Adrenal gland (tissue), 12 donors: ENCODE results near the gene BCAS2. TPM values are rescaled to one million over a fixed set of nuclear protein-coding genes. Genes with fewer than 3 reads are reported as not detected.

Experiments
- DNase-seq, 7 donors: peaks; one replicate each; pipeline ENCODE4 v3.0.0-alpha.2; 2019 to 2020
- H3K27ac ChIP-seq, 5 donors: fragments of 200-600 bp; sonication (generic) in 4 of 5; 1 replicate in 3 of 5; 2 replicates in 2 of 5; pipeline versions ENCODE4 v1.5.1 to v1.8.0; 2016 to 2020; ENCODE audit warnings: mild to moderate bottlenecking in 1 of 5
- H3K27me3 ChIP-seq: fragments of 200-600 bp; 2 replicates; pipeline ENCODE4 v1.8.0; 2021
- H3K36me3 ChIP-seq, 2 donors: fragments of 200-600 bp; replicated peaks in 1 of 2; 1 replicate in 1 of 2; 2 replicates in 1 of 2; pipeline versions ENCODE4 v1.5.1 to v1.8.0; 2018 to 2022
- H3K4me1 ChIP-seq, 2 donors: fragments of 200-600 bp; replicated peaks in 1 of 2; 1 replicate in 1 of 2; 2 replicates in 1 of 2; pipeline versions ENCODE4 v1.5.1 to v1.8.0; 2018 to 2021
- H3K4me3 ChIP-seq, 4 donors: fragments of 200-600 bp; sonication (generic) in 3 of 4; one replicate each; pipeline ENCODE4 v1.5.1; 2016 to 2018
- H3K9me3 ChIP-seq, 3 donors: fragments of 200-600 bp; sonication (generic) in 1 of 3; replicated peaks in 1 of 3; 1 replicate in 2 of 3; 2 replicates in 1 of 3; pipeline versions ENCODE4 v1.5.1 to v1.8.0; 2016 to 2021
- CTCF ChIP-seq, 6 experiments: fragments of 450-650 bp in 4 of 6; fragments of 200-600 bp in 2 of 6; sonication (generic) in 1 of 6; IDR thresholded peaks; 1 replicate in 5 of 6; 2 replicates in 1 of 6; pipeline versions ENCODE4 v1.5.1 to v1.8.0; 2016 to 2021; ENCODE audit warnings: antibody characterized with exemption in 6 of 6, mild to moderate bottlenecking in 2 of 6, moderate library complexity in 1 of 6
- POLR2A ChIP-seq, 2 donors: fragments of 450-650 bp; IDR thresholded peaks; one replicate each; pipeline ENCODE4 v1.6.1; 2017; ENCODE audit warnings: antibody characterized with exemption in 2 of 2, mild to moderate bottlenecking in 2 of 2, moderate library complexity in 1 of 2
- WGBS, 4 donors: extraction: QIAGEN DNeasy Blood & Tissue Kit in 2 of 4; methylation state at CpG; one replicate each; pipeline versions ENCODE4 v1.1.5 to v1.1.7; 2013 to 2017; 5-methylcytosine and 5-hydroxymethylcytosine counted together
- intact Hi-C, 2 donors: fragments of 100-400 bp; cut with DNase I; formaldehyde crosslinking; loops; one replicate each; pipeline versions ENCODE4 v1.14.1 to v1.15.0; 2022 to 2023
- polyA plus RNA-seq, 3 donors: library from polyadenylated mRNA; stranded (reverse); fragments of 200-250 nt in 2 of 3; fragments of 350-450 nt in 1 of 3; fragmentation: Illumina TruSeq in 1 of 3; extraction: RNeasy Lipid Tissue Mini Kit (QIAGEN cat#74804) in 1 of 3; gene quantifications; one replicate each; pipeline ENCODE4 v1.2.3, GENCODE V29; 2013 to 2014
- total RNA-seq, 9 donors: library from RNA; depleted of rRNA in 4 of 9; stranded (reverse); fragments of >200 nt in 4 of 9; fragments of 120-200 nt in 1 of 9; fragmentation: NEBNext Ultra II Directional in 1 of 9; extraction: Animal tissue kit (Norgen Biotek cat#: 25700) in 1 of 9; gene quantifications; one replicate each; pipeline versions ENCODE4 v1.1.0 to v1.2.4, GENCODE V29; 2013 to 2023
- donor health status: healthy with polysubstance abuse.
- donor health status: Bipolar disorder and iron deficiency.
- donor health status: DM: yes; HTN: yes; CAD: no.
- donor health status: DM: no; HTN: no; CAD: no.
- donor health status: DM: no; HTN: no; CAD: no.
- donor health status: DM: yes; HTN: yes; CAD: no.

The BCAS2 gene
- total and polyA plus RNA-seq, 12 donors: 15.5 to 83.5 (median 34.2) TPM

GRCh38 chr1:114594046-114594445 lies 12.6 kb upstream of the BCAS2 start:
- Histone ChIP-seq H3K27ac (no peak overlapping the region), H3K4me1 (no peaks in the 10 kb centered on the region), H3K27me3 (no peaks in the 10 kb centered on the region), H3K36me3 (no peaks in the 10 kb centered on the region), H3K4me3 (no peak overlapping the region), H3K9me3 (no peaks in the 10 kb centered on the region)
- DNase-seq: no peak
- intact Hi-C loops: no loop called here
- 94 to 97% (median 95%) methylated on average over 3 of the region's 3 CpGs for WGBS, 4 donors
- TF ChIP-seq CTCF (IDR thresholded peaks at IDR 0.05): no peak
- TF ChIP-seq POLR2A (IDR thresholded peaks at IDR 0.05): no peak

GRCh38 chr1:114589122-114589521 lies 7.7 kb upstream of the BCAS2 start:
- Histone ChIP-seq H3K4me1 (no peaks in the 10 kb centered on the region), H3K27ac (no peak overlapping the region), H3K4me3 (no peak overlapping the region), H3K27me3 (no peaks in the 10 kb centered on the region), H3K9me3 (no peaks in the 10 kb centered on the region), H3K36me3 (no peaks in the 10 kb centered on the region)
- WGBS, 4 donors: 76 to 82% (median 81%) methylated on average over 3 of the region's 3 CpGs
- intact Hi-C loops: no loop called here
- TF ChIP-seq POLR2A (IDR thresholded peaks at IDR 0.05): no peak
- no peak for TF ChIP-seq CTCF (IDR thresholded peaks at IDR 0.05)
- DNase-seq: no peak

- WGBS, 4 donors: 68 to 86% (median 79%) methylated on average over 2 of the region's 2 CpGs
- no peak overlapping the region for H3K4me3 ChIP-seq
- no peak for TF ChIP-seq CTCF (IDR thresholded peaks at IDR 0.05)
- TF ChIP-seq POLR2A (IDR thresholded peaks at IDR 0.05): no peak
- H3K27ac ChIP-seq: no peak overlapping the region
- no peaks in the 10 kb centered on the region for H3K36me3 ChIP-seq
- H3K4me1 ChIP-seq: no peaks in the 10 kb centered on the region
- intact Hi-C loops: no loop called here
- H3K9me3 ChIP-seq: no peaks in the 10 kb centered on the region
- DNase-seq: no peak
- H3K27me3 ChIP-seq: no peaks in the 10 kb centered on the region
Measured at GRCh38 chr1:114588196-114588689, 6.8 kb upstream of the BCAS2 start.

- intact Hi-C loops: no loop called here
- no peaks in the 10 kb centered on the region for H3K9me3 ChIP-seq
- no peaks in the 10 kb centered on the region for H3K4me1 ChIP-seq
- TF ChIP-seq POLR2A (IDR thresholded peaks at IDR 0.05) (no peak), CTCF (IDR thresholded peaks at IDR 0.05) (no peak)
- H3K36me3 ChIP-seq: no peaks in the 10 kb centered on the region
- no peak overlapping the region for H3K4me3 ChIP-seq
- WGBS, 4 donors: 89 to 92% (median 90%) methylated on average over 16 of the region's 16 CpGs
- H3K27me3 ChIP-seq: no peaks in the 10 kb centered on the region
- no peak for DNase-seq
- no peak overlapping the region for H3K27ac ChIP-seq
Measured at GRCh38 chr1:114587203-114587991, 6.0 kb upstream of the BCAS2 start.
